GM21390 (cell line): ENCODE results near the gene ARMC2.

ENCODE experiments used
- ATAC-seq: cut with Tn5 transposase; IDR thresholded peaks from one replicate; pipeline ENCODE4 v1.9.1; 2021; ENCODE audit not compliant: unreplicated experiment

Gene ARMC2

GRCh38 chr6:108985301-108985700, 137.1 kb downstream of the ARMC2 start:
- no peak for ATAC-seq

- no peak for ATAC-seq
Measured at GRCh38 chr6:108987156-108987555, 138.9 kb downstream of the ARMC2 start.

GRCh38 chr6:108988296-108988695, 140.1 kb downstream of the ARMC2 start:
- ATAC-seq, result no peak

- ATAC-seq, result no peak
Measured at GRCh38 chr6:108988765-108989164, 140.5 kb downstream of the ARMC2 start.

- ATAC-seq, result no peak
Measured at GRCh38 chr6:108989700-108990099, 141.5 kb downstream of the ARMC2 start.

GRCh38 chr6:108993876-108994275, 145.7 kb downstream of the ARMC2 start:
- ATAC-seq, result no peak

GRCh38 chr6:108995296-108995695, 147.1 kb downstream of the ARMC2 start:
- ATAC-seq, result no peak

GRCh38 chr6:108996208-108996607, 148.0 kb downstream of the ARMC2 start:
- no peak for ATAC-seq

- no peak for ATAC-seq
Measured at GRCh38 chr6:108998485-108998884, 150.3 kb downstream of the ARMC2 start.

GRCh38 chr6:108999428-108999827, 151.2 kb downstream of the ARMC2 start:
- ATAC-seq, result no peak

- ATAC-seq, result no peak
Measured at GRCh38 chr6:109000289-109000688, 152.1 kb downstream of the ARMC2 start.

- no peak for ATAC-seq
Measured at GRCh38 chr6:109001291-109001894, 153.2 kb downstream of the ARMC2 start.

GRCh38 chr6:109002051-109002697, 154.0 kb downstream of the ARMC2 start:
- ATAC-seq, result no peak

GRCh38 chr6:109002882-109003281, 154.7 kb downstream of the ARMC2 start:
- no peak for ATAC-seq

GRCh38 chr6:109006818-109007217, 158.6 kb downstream of the ARMC2 start:
- ATAC-seq, result no peak

- no peak for ATAC-seq
Measured at GRCh38 chr6:109007521-109007920, 159.3 kb downstream of the ARMC2 start.

GRCh38 chr6:109008054-109008453, 159.8 kb downstream of the ARMC2 start:
- peak; percentile 57 for ATAC-seq

GRCh38 chr6:109008537-109009235, 160.5 kb downstream of the ARMC2 start:
- ATAC-seq, result peak; percentile 7

GRCh38 chr6:109009236-109009961, 161.2 kb downstream of the ARMC2 start:
- ATAC-seq, result peak; percentile 90

- ATAC-seq, result no peak
Measured at GRCh38 chr6:109009962-109010704, 161.9 kb downstream of the ARMC2 start.

- no peak for ATAC-seq
Measured at GRCh38 chr6:109010705-109011102, 162.5 kb downstream of the ARMC2 start.
